Spleen (tissue), 11 donors: Measurements from ENCODE around the gene RPL31. TPM values are rescaled to one million over a fixed set of nuclear protein-coding genes. Genes with fewer than 3 reads are reported as not detected.
A peak's percentile ranks its signal among the peaks of the same experiment; 100 is the strongest.

Source experiments
- DNase-seq: peaks from one replicate; pipeline ENCODE4 v3.0.0-alpha.2; 2020
- H3K27ac ChIP-seq, 8 donors: fragments of 200-600 bp; sonication (generic) in 7 of 8; 1 replicate in 4 of 8; 2 replicates in 4 of 8; pipeline versions ENCODE4 v1.5.0 to v1.8.0; 2016 to 2021; ENCODE audit warnings: inconsistent platforms in 4 of 8, mild to moderate bottlenecking in 4 of 8, moderate library complexity in 1 of 8
- H3K27me3 ChIP-seq, 7 donors: fragments of 200-600 bp; sonication (generic) in 6 of 7; replicated peaks in 1 of 7; 1 replicate in 4 of 7; 2 replicates in 3 of 7; pipeline versions ENCODE4 v1.5.0 to v1.8.0; 2016 to 2021; ENCODE audit warnings: inconsistent platforms in 3 of 7, mild to moderate bottlenecking in 1 of 7
- H3K36me3 ChIP-seq, 6 donors: fragments of 200-600 bp; sonication (generic) in 5 of 6; 1 replicate in 4 of 6; 2 replicates in 2 of 6; pipeline versions ENCODE4 v1.5.0 to v1.8.0; 2016 to 2021; ENCODE audit warnings: inconsistent platforms in 2 of 6
- H3K4me1 ChIP-seq, 6 donors: fragments of 200-600 bp; sonication (generic) in 5 of 6; 1 replicate in 3 of 6; 2 replicates in 3 of 6; pipeline versions ENCODE4 v1.5.0 to v1.8.0; 2016 to 2021; ENCODE audit warnings: inconsistent platforms in 3 of 6
- H3K4me3 ChIP-seq, 8 donors: fragments of 200-600 bp; sonication (generic) in 7 of 8; 1 replicate in 4 of 8; 2 replicates in 4 of 8; pipeline versions ENCODE4 v1.5.0 to v1.8.0; 2016 to 2021; ENCODE audit warnings: inconsistent platforms in 4 of 8, mild to moderate bottlenecking in 4 of 8, moderate library complexity in 2 of 8
- H3K9me3 ChIP-seq, 8 donors: fragments of 200-600 bp; sonication (generic) in 7 of 8; 1 replicate in 4 of 8; 2 replicates in 4 of 8; pipeline versions ENCODE4 v1.5.0 to v1.8.0; 2016 to 2021; ENCODE audit warnings: inconsistent platforms in 4 of 8
- CTCF ChIP-seq, 11 experiments: fragments of 200-600 bp in 7 of 11; fragments of 450-650 bp in 4 of 11; sonication (generic) in 4 of 11; IDR thresholded peaks in 8 of 11; conservative IDR thresholded peaks in 3 of 11; 1 replicate in 7 of 11; 2 replicates in 4 of 11; pipeline versions ENCODE4 v1.4.0 to v1.8.0; 2016 to 2021; ENCODE audit warnings: antibody characterized with exemption in 11 of 11, inconsistent platforms in 4 of 11, mild to moderate bottlenecking in 1 of 11
- POLR2A ChIP-seq, 3 donors: fragments of 450-650 bp; IDR thresholded peaks; one replicate each; pipeline ENCODE4 v1.5.1; 2017; ENCODE audit warnings: antibody characterized with exemption in 3 of 3, mild to moderate bottlenecking in 1 of 3
- POLR2AphosphoS5 ChIP-seq, 3 donors: sonication (generic); formaldehyde crosslinking; IDR thresholded peaks; one replicate each; pipeline ENCODE4 v1.5.1; 2017; ENCODE audit warnings: antibody characterized with exemption in 3 of 3
- WGBS, 5 donors: extraction: QIAGEN DNeasy Blood & Tissue Kit in 3 of 5; methylation state at CpG; one replicate each; pipeline versions ENCODE4 v1.1.5 to v1.1.7; 2013 to 2018; 5-methylcytosine and 5-hydroxymethylcytosine counted together
- intact Hi-C: fragments of 100-400 bp; cut with DNase I; formaldehyde crosslinking; loops from one replicate; pipeline ENCODE4 v1.15.0; 2023; ENCODE audit warnings: low total_unique reads
- polyA plus RNA-seq, 3 donors: library from polyadenylated mRNA; stranded (reverse); fragments of 200-250 nt; gene quantifications; one replicate each; pipeline ENCODE4 v1.2.1, GENCODE V29; 2013
- total RNA-seq, 7 donors: library from RNA; depleted of rRNA in 3 of 7; stranded (reverse); fragments of >200 nt in 3 of 7; fragmentation: NEBNext Ultra II Directional in 4 of 7; extraction: Animal tissue kit (Norgen Biotek cat#: 25700) in 4 of 7; gene quantifications; one replicate each; pipeline versions ENCODE4 v1.1.0 to v1.2.1, GENCODE V29; 2016 to 2021
- donor health status: healthy with polysubstance abuse.
- donor health status: DM: no; HTN: no; CAD: no; lungs with moderate emphysema.
- donor health status: DM: no; HTN: no; CAD: no.
- donor health status: Bipolar disorder and iron deficiency.
- donor health status: healthy.
- donor health status: DM: no; HTN: no; CAD: no.
- donor health status: DM: yes; HTN: yes; CAD: no.

RPL31 gene
- total and polyA plus RNA-seq, 10 donors = 876 to 10,502 (median 1,250) TPM

- DNase-seq = peak; percentile 56
These were observed 37.9 kb upstream of the RPL31 start for GRCh38 chr2:100964222-100964621.

GRCh38 chr2:100964681-100965169 lies 37.4 kb upstream of the RPL31 start:
- H3K27me3 ChIP-seq = no peaks in the 10 kb centered on the region
- no peak overlapping the region for H3K27ac ChIP-seq
- 78 to 92% (median 83%) methylated on average over 11 of the region's 11 CpGs for WGBS, 5 donors
- H3K36me3 ChIP-seq = peaks cover 0 to 17% (median 0%) of the 10 kb centered on the region in 6 donors
- no peaks in the 10 kb centered on the region for H3K4me1 ChIP-seq
- no peak overlapping the region for H3K4me3 ChIP-seq
- no peaks in the 10 kb centered on the region for H3K9me3 ChIP-seq
- intact Hi-C loops = no loop called here
- TF ChIP-seq POLR2AphosphoS5 (IDR thresholded peaks at IDR 0.05) (no peak), CTCF (IDR thresholded peaks at IDR 0.05 in 8 of 11, conservative IDR thresholded peaks at IDR 0.05 in 3 of 11) (no peak), POLR2A (IDR thresholded peaks at IDR 0.05) (no peak)
- DNase-seq = peak; percentile 15

More at GRCh38 chr2:100964222-100964621, 37.9 kb upstream of the RPL31 start:
- TF ChIP-seq POLR2A (IDR thresholded peaks at IDR 0.05) (no peak), POLR2AphosphoS5 (IDR thresholded peaks at IDR 0.05) (no peak)
- Histone ChIP-seq H3K4me1 (no peaks in the 10 kb centered on the region), H3K36me3 (peaks cover 0 to 13% (median 0%) of the 10 kb centered on the region in 6 donors), H3K9me3 (no peaks in the 10 kb centered on the region), H3K4me3 (no peak overlapping the region), H3K27me3 (no peaks in the 10 kb centered on the region), H3K27ac (no peak overlapping the region)
- WGBS, 5 donors = 65 to 74% (median 68%) methylated on average over 12 of the region's 12 CpGs
- intact Hi-C loops = no loop called here

GRCh38 chr2:100965596-100965995 lies 36.5 kb upstream of the RPL31 start:
- peak; percentile 6 for DNase-seq
- intact Hi-C loops = no loop called here
- no peaks in the 10 kb centered on the region for H3K9me3 ChIP-seq
- 87 to 94% (median 91%) methylated on average over 5 of the region's 5 CpGs for WGBS, 5 donors
- H3K4me1 ChIP-seq = no peaks in the 10 kb centered on the region
- H3K4me3 ChIP-seq = no peak overlapping the region
- H3K27ac ChIP-seq = no peak overlapping the region
- H3K27me3 ChIP-seq = no peaks in the 10 kb centered on the region
- peaks cover 0 to 26% (median 0%) of the 10 kb centered on the region in 6 donors for H3K36me3 ChIP-seq
- TF ChIP-seq POLR2A (IDR thresholded peaks at IDR 0.05) (no peak), POLR2AphosphoS5 (IDR thresholded peaks at IDR 0.05) (no peak)

GRCh38 chr2:100967716-100968115 lies 34.4 kb upstream of the RPL31 start:
- no peaks in the 10 kb centered on the region for H3K9me3 ChIP-seq
- 83 to 95% (median 89%) methylated on average over 8 of the region's 8 CpGs for WGBS, 5 donors
- H3K4me1 ChIP-seq = no peaks in the 10 kb centered on the region
- H3K27ac ChIP-seq = no peak overlapping the region
- TF ChIP-seq CTCF (IDR thresholded peaks at IDR 0.05 in 8 of 11, conservative IDR thresholded peaks at IDR 0.05 in 3 of 11) = no peak
- TF ChIP-seq POLR2A (IDR thresholded peaks at IDR 0.05) = no peak
- no peak for TF ChIP-seq POLR2AphosphoS5 (IDR thresholded peaks at IDR 0.05)
- peak; percentile 53 for DNase-seq
- peaks cover 0 to 4% (median 0%) of the 10 kb centered on the region in 7 donors for H3K27me3 ChIP-seq
- no peak overlapping the region for H3K4me3 ChIP-seq
- intact Hi-C loops = no loop called here
- peaks cover 0 to 44% (median 0%) of the 10 kb centered on the region in 6 donors for H3K36me3 ChIP-seq

- no peak for TF ChIP-seq POLR2AphosphoS5 (IDR thresholded peaks at IDR 0.05)
- no peak for TF ChIP-seq POLR2A (IDR thresholded peaks at IDR 0.05)
- TF ChIP-seq CTCF (IDR thresholded peaks at IDR 0.05 in 8 of 11, conservative IDR thresholded peaks at IDR 0.05 in 3 of 11) = no peak
- intact Hi-C loops = no loop called here
- Histone ChIP-seq H3K9me3 (no peaks in the 10 kb centered on the region), H3K27ac (no peak overlapping the region), H3K4me1 (no peaks in the 10 kb centered on the region), H3K27me3 (peaks cover 0 to 4% (median 0%) of the 10 kb centered on the region in 7 donors), H3K4me3 (no peak overlapping the region), H3K36me3 (peaks cover 0 to 48% (median 0%) of the 10 kb centered on the region in 6 donors)
- whole genome bisulfite sequencing, 5 donors = 90 to 93% (median 93%) methylated on average over 22 to 28 of the region's 28 CpGs
- peak; percentile 51 for DNase-seq
These were observed 33.6 kb upstream of the RPL31 start for GRCh38 chr2:100968146-100969145.
